HCT116 (cell line): ENCODE data around the gene ASGR2. TPM values are rescaled to one million over a fixed set of nuclear protein-coding genes. Genes with fewer than 3 reads are reported as not detected.

Source experiments
- ATAC-seq: fragments of 200-7000 bp; cut with Tn5 transposase; 2 replicates; pipeline ENCODE4 v1.9.1; 2020; ENCODE audit warnings: mild to moderate bottlenecking, moderate library complexity
- BruUV-seq: library from RNA; stranded (reverse); fragments of 400-500 nt; replicated peaks from 2 replicates; lab custom pipeline; 2021; lab: Mats Ljungman, UMichigan
- CTCF ChIA-PET: fragments of 300-600 bp; sonication (Branson Sonifier 250); formaldehyde crosslinking; loops from one replicate; lab custom pipeline; 2021; ENCODE audit warnings: antibody characterized with exemption; lab: Charles Lee
- POLR2A ChIA-PET: fragments of 300-600, 350-600 bp; sonication (Branson Sonifier 250); formaldehyde crosslinking; loops from one replicate; lab custom pipeline; 2021; ENCODE audit warnings: antibody characterized with exemption; lab: Charles Lee
- RAD21 ChIA-PET, 2 experiments: fragments of 300-600 bp; sonication (Branson Sonifier 250); formaldehyde crosslinking; loops; one replicate each; lab custom pipeline; 2023; ENCODE audit warnings: low total read pairs in 2 of 2; ENCODE audit not compliant: uncharacterized antibody in 2 of 2, unreplicated experiment in 2 of 2, low non-redundant PET in 1 of 2; lab: Charles Lee
- DNase-seq: peaks from one replicate; pipeline ENCODE4 v3.0.0-alpha.2; 2010; ENCODE audit warnings: low read depth, low spot score
- H2AFZ ChIP-seq: fragments of 200-600 bp; shearing (Covaris generic), sonication (generic); 2 replicates; pipeline ENCODE4 v1.6.1; 2017; ENCODE audit warnings: low read depth, mixed run types, mixed read lengths, antibody characterized with exemption, low read length; ENCODE audit not compliant: poor library complexity, severe bottlenecking
- H3K27ac ChIP-seq: 2 replicates; pipeline ENCODE4 v1.5.1; 2012; ENCODE audit warnings: low read depth, low read length
- H3K27me3 ChIP-seq: fragments of 200-600 bp; sonication (generic); 2 replicates; pipeline ENCODE4 v1.6.1; 2016; ENCODE audit warnings: mixed run types, low read length, mixed read lengths; ENCODE audit not compliant: insufficient read depth
- H3K36me3 ChIP-seq, 2 experiments: fragments of 200-500 bp in 1 of 2; fragments of 200-600 bp in 1 of 2; sonication (Bioruptor generic) in 1 of 2; sonication (generic) in 1 of 2; 2 replicates each; pipeline versions ENCODE4 v1.5.1 to v1.6.1; 2014 to 2016; ENCODE audit warnings: low read length in 2 of 2, inconsistent platforms in 1 of 2, mixed read lengths in 1 of 2, mixed run types in 1 of 2; ENCODE audit not compliant: insufficient read depth in 2 of 2, control insufficient read depth in 1 of 2
- H3K4me1 ChIP-seq, 2 experiments: fragments of 200-600 bp in 1 of 2; sonication (generic) in 1 of 2; 2 replicates each; pipeline versions ENCODE4 v1.5.1 to v1.6.1; 2012 to 2017; ENCODE audit warnings: low read length in 2 of 2, inconsistent platforms in 1 of 2, mild to moderate bottlenecking in 1 of 2, mixed read lengths in 1 of 2, mixed run types in 1 of 2, moderate library complexity in 1 of 2; ENCODE audit not compliant: insufficient read depth in 2 of 2, control insufficient read depth in 1 of 2
- H3K4me2 ChIP-seq: fragments of 200-600 bp; sonication (generic); 2 replicates; pipeline ENCODE4 v1.6.1; 2017; ENCODE audit warnings: mixed run types, low read length, mixed read lengths
- H3K4me3 ChIP-seq, 2 experiments: fragments of 200-600 bp in 1 of 2; sonication (generic) in 1 of 2; replicated peaks in 1 of 2; 2 replicates each; pipeline ENCODE4 v1.5.1; 2011 to 2016; ENCODE audit warnings: low read length in 2 of 2, control low read depth in 1 of 2, low read depth in 1 of 2, mild to moderate bottlenecking in 1 of 2, mixed read lengths in 1 of 2, mixed run types in 1 of 2
- H3K79me2 ChIP-seq: fragments of 200-600 bp; sonication (generic); 2 replicates; pipeline ENCODE4 v1.6.1; 2017; ENCODE audit warnings: mild to moderate bottlenecking, mixed run types, low read length, moderate library complexity, mixed read lengths; ENCODE audit not compliant: insufficient read depth
- H3K9ac ChIP-seq: fragments of 200-600 bp; sonication (generic); 2 replicates; pipeline ENCODE4 v1.6.1; 2016; ENCODE audit warnings: low read length, mixed read lengths
- H3K9me2 ChIP-seq: fragments of 200-600 bp; sonication (generic), shearing (Covaris generic); 2 replicates; pipeline ENCODE4 v1.6.1; 2017; ENCODE audit warnings: mixed run types, mild to moderate bottlenecking, moderate library complexity; ENCODE audit not compliant: insufficient read depth
- H3K9me3 ChIP-seq, 2 experiments: fragments of 200-500 bp in 1 of 2; fragments of 200-600 bp in 1 of 2; sonication (Bioruptor generic) in 1 of 2; sonication (generic) in 1 of 2; 2 replicates each; pipeline ENCODE4 v1.6.1; 2014 to 2017; ENCODE audit warnings: low read length in 2 of 2, mixed read lengths in 2 of 2, inconsistent platforms in 1 of 2, low read depth in 1 of 2, mild to moderate bottlenecking in 1 of 2, mixed run types in 1 of 2, moderate library complexity in 1 of 2; ENCODE audit not compliant: control insufficient read depth in 1 of 2, insufficient read depth in 1 of 2
- H4K20me1 ChIP-seq: fragments of 200-600 bp; sonication (generic), shearing (Covaris generic); 2 replicates; pipeline ENCODE4 v1.6.1; 2017; ENCODE audit warnings: mixed run types, mild to moderate bottlenecking, moderate library complexity; ENCODE audit not compliant: insufficient read depth
- CBX3 ChIP-seq: IDR thresholded peaks from 2 replicates; pipeline ENCODE4 v1.6.1; 2012; ENCODE audit warnings: low read depth
- CEBPB ChIP-seq: IDR thresholded peaks from 2 replicates; pipeline ENCODE4 v1.6.1; 2012; ENCODE audit warnings: low read depth
- EGR1 ChIP-seq: IDR thresholded peaks from 2 replicates; pipeline ENCODE4 v1.6.1; 2012; ENCODE audit warnings: low read depth
- ELF1 ChIP-seq: IDR thresholded peaks from 2 replicates; pipeline ENCODE4 v1.6.1; 2012; ENCODE audit warnings: low read depth, borderline replicate concordance
- EZH2 ChIP-seq: fragments of 200-600 bp; sonication (generic); IDR thresholded peaks from 2 replicates; pipeline ENCODE4 v1.6.1; 2017; ENCODE audit warnings: antibody characterized with exemption, mixed run types
- JUND ChIP-seq: IDR thresholded peaks from 2 replicates; pipeline ENCODE4 v1.6.1; 2012
- SP1 ChIP-seq: IDR thresholded peaks from 2 replicates; pipeline ENCODE4 v1.6.1; 2012; ENCODE audit warnings: low read depth
- SRF ChIP-seq: IDR thresholded peaks from 2 replicates; pipeline ENCODE4 v1.6.1; 2012; ENCODE audit warnings: low read depth
- YY1 ChIP-seq: IDR thresholded peaks from 2 replicates; pipeline ENCODE4 v1.6.1; 2011; ENCODE audit warnings: low read length, low read depth, moderate library complexity, mild to moderate bottlenecking; ENCODE audit not compliant: insufficient replicate concordance; ENCODE audit errors: extremely low read depth
- ZFX ChIP-seq: fragments of 450-650 bp; IDR thresholded peaks from 2 replicates; pipeline ENCODE4 v1.6.1; 2017
- ZNF274 ChIP-seq: fragments of 200-500 bp; sonication (Bioruptor generic); IDR thresholded peaks from 2 replicates; pipeline ENCODE4 v1.6.1; 2014; ENCODE audit warnings: mild to moderate bottlenecking, low read depth, low read length, inconsistent platforms
- intact Hi-C: fragments of 100-400 bp; cut with micrococcal nuclease; formaldehyde crosslinking; loops from 2 replicates; pipeline ENCODE4 v1.10.0; 2022
- total RNA-seq: library from RNA; stranded (reverse); gene quantifications from one replicate; pipeline ENCODE4 v1.2.1, GENCODE V29; 2021; ENCODE audit not compliant: unreplicated experiment
- TF ChIP-seq, protein P1 (sequence below): IDR thresholded peaks from 2 replicates; pipeline ENCODE4 v1.6.1; 2012
- TF ChIP-seq, protein P2 (sequence below): IDR thresholded peaks from 2 replicates; pipeline ENCODE4 v1.6.1; 2012; ENCODE audit warnings: low read depth
- TF ChIP-seq, protein P3 (sequence below): IDR thresholded peaks from 2 replicates; pipeline ENCODE4 v1.6.1; 2011; ENCODE audit warnings: mild to moderate bottlenecking, low read length, moderate library complexity; ENCODE audit not compliant: insufficient replicate concordance; ENCODE audit errors: extremely low read depth
- TF ChIP-seq, protein P4 (sequence below), 3 experiments: fragments of 200-600 bp in 1 of 3; sonication (generic) in 1 of 3; IDR thresholded peaks in 2 of 3; conservative IDR thresholded peaks in 1 of 3; 2 replicates each; pipeline ENCODE4 v1.5.1; 2012 to 2017; ENCODE audit warnings: low read depth in 2 of 3, low read length in 2 of 3, antibody characterized with exemption in 1 of 3, borderline replicate concordance in 1 of 3, control low read depth in 1 of 3, mild to moderate bottlenecking in 1 of 3, mixed read lengths in 1 of 3, mixed run types in 1 of 3, moderate library complexity in 1 of 3; ENCODE audit not compliant: insufficient read depth in 1 of 3

Gene ASGR2
- total RNA-seq, 1 experiment from 2014 or later: 0.32 TPM

DNA sequence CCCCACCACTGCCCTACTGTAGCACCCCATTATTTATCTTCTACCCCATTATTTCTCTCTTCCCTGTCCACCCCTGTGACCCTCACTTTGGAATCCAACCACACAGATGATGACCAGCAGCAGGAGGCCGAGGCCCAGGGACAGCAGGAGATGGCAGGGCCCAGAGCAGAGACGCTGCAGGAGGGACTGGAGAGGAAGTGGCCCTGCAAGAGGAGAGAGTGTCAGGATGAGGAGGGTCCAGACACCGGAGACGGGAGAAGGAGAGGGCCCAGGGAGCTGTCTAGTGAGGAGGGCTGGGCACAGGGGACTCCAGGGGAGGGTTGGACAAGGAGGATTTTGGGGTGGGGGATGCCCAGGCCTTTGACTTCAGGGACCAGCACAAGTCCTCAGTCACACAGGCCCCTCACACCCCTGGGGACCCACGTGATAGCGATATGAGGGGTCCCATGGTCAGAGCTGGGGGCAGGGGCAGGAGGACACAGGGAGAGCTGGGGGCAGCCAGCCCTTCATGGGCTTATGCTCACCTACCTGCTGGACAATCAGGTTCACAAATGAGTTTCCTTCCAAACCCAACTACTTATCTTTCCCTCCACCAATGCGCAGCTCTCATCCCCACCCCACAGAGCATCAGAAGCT lies 36.6 kb downstream of the ASGR2 start (continued):
- no peak for TF ChIP-seq ELF1
- TF ChIP-seq CBX3: no peak

DNA sequence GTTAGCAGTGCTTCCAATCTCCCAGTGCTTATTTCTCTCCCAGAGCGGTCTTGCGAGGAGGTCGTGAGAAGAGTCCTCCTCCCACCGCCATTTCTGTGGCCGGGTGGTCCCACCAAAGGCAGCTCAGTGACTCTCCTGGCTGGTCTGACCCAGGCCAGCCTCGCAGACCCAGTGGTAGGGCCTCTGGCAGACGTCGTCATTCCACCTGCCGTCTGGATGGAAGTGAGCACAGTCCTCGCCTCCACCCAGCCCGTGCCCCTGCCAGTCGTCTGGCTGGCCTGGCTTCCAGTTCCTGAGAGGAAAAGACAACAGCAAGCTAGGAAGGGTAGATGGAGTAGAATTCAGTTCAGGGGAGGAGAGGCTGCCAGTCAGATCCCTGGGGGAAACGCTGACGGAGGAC lies 39.7 kb downstream of the ASGR2 start:
- H3K9me2 ChIP-seq: no peaks in the 10 kb centered on the region
- TF ChIP-seq CBX3 (no peak), EZH2 (no peak), CEBPB (no peak), ZNF274 (no peak), YY1 (no peak), JUND (no peak), EGR1 (no peak), SP1 (no peak), ZFX (no peak), SRF (no peak)
- TF ChIP-seq, protein P1, sequence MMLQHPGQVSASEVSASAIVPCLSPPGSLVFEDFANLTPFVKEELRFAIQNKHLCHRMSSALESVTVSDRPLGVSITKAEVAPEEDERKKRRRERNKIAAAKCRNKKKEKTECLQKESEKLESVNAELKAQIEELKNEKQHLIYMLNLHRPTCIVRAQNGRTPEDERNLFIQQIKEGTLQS: no peak
- TF ChIP-seq, protein P2, sequence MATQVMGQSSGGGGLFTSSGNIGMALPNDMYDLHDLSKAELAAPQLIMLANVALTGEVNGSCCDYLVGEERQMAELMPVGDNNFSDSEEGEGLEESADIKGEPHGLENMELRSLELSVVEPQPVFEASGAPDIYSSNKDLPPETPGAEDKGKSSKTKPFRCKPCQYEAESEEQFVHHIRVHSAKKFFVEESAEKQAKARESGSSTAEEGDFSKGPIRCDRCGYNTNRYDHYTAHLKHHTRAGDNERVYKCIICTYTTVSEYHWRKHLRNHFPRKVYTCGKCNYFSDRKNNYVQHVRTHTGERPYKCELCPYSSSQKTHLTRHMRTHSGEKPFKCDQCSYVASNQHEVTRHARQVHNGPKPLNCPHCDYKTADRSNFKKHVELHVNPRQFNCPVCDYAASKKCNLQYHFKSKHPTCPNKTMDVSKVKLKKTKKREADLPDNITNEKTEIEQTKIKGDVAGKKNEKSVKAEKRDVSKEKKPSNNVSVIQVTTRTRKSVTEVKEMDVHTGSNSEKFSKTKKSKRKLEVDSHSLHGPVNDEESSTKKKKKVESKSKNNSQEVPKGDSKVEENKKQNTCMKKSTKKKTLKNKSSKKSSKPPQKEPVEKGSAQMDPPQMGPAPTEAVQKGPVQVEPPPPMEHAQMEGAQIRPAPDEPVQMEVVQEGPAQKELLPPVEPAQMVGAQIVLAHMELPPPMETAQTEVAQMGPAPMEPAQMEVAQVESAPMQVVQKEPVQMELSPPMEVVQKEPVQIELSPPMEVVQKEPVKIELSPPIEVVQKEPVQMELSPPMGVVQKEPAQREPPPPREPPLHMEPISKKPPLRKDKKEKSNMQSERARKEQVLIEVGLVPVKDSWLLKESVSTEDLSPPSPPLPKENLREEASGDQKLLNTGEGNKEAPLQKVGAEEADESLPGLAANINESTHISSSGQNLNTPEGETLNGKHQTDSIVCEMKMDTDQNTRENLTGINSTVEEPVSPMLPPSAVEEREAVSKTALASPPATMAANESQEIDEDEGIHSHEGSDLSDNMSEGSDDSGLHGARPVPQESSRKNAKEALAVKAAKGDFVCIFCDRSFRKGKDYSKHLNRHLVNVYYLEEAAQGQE: no peak
- TF ChIP-seq, protein P3, sequence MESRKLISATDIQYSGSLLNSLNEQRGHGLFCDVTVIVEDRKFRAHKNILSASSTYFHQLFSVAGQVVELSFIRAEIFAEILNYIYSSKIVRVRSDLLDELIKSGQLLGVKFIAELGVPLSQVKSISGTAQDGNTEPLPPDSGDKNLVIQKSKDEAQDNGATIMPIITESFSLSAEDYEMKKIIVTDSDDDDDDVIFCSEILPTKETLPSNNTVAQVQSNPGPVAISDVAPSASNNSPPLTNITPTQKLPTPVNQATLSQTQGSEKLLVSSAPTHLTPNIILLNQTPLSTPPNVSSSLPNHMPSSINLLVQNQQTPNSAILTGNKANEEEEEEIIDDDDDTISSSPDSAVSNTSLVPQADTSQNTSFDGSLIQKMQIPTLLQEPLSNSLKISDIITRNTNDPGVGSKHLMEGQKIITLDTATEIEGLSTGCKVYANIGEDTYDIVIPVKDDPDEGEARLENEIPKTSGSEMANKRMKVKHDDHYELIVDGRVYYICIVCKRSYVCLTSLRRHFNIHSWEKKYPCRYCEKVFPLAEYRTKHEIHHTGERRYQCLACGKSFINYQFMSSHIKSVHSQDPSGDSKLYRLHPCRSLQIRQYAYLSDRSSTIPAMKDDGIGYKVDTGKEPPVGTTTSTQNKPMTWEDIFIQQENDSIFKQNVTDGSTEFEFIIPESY: no peak
- TF ChIP-seq, protein P4, sequence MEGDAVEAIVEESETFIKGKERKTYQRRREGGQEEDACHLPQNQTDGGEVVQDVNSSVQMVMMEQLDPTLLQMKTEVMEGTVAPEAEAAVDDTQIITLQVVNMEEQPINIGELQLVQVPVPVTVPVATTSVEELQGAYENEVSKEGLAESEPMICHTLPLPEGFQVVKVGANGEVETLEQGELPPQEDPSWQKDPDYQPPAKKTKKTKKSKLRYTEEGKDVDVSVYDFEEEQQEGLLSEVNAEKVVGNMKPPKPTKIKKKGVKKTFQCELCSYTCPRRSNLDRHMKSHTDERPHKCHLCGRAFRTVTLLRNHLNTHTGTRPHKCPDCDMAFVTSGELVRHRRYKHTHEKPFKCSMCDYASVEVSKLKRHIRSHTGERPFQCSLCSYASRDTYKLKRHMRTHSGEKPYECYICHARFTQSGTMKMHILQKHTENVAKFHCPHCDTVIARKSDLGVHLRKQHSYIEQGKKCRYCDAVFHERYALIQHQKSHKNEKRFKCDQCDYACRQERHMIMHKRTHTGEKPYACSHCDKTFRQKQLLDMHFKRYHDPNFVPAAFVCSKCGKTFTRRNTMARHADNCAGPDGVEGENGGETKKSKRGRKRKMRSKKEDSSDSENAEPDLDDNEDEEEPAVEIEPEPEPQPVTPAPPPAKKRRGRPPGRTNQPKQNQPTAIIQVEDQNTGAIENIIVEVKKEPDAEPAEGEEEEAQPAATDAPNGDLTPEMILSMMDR (IDR thresholded peaks at IDR 0.05 in 2 of 3, conservative IDR thresholded peaks at IDR 0.05 in 1 of 3; ENCODE audit: borderline replicate concordance in 1 of 3, insufficient read depth in 1 of 3, low read depth in 2 of 3, low read length in 2 of 3): no peak
- no peak overlapping the region for H3K4me3 ChIP-seq
- H3K9ac ChIP-seq: no peak overlapping the region
- ATAC-seq (no peak), DNase-seq (no peak)
- H3K4me1 ChIP-seq: no peaks in the 10 kb centered on the region
- intact Hi-C loops: no loop called here
- no peaks in the 10 kb centered on the region for H3K27me3 ChIP-seq
- H3K27ac ChIP-seq: no peak overlapping the region
- no peaks in the 10 kb centered on the region for H3K79me2 ChIP-seq
- H3K4me2 ChIP-seq: no peak overlapping the region
- ChIA-PET POLR2A (no interaction called here), RAD21 (no interaction called here), CTCF (no interaction called here)
- no peaks in the 10 kb centered on the region; a peak in 1 of 4 replicates for H3K9me3 ChIP-seq
- BruUV-seq: no TSS peak
- no peaks in the 10 kb centered on the region for H4K20me1 ChIP-seq
- no peaks in the 10 kb centered on the region for H3K36me3 ChIP-seq
- no peak overlapping the region for H2AFZ ChIP-seq
